GM12875 (cell line): Measurements from ENCODE around the gene IL31.

Experiments used
- H3K4me3 ChIP-seq: one replicate; pipeline ENCODE4 v1.5.1; 2011; ENCODE audit warnings: low read depth, low read length, control low read depth
- CTCF ChIP-seq: IDR thresholded peaks from 2 replicates; pipeline ENCODE4 v1.5.1; 2011; ENCODE audit warnings: low read depth, mild to moderate bottlenecking, control low read depth, inconsistent platforms, low read length, moderate library complexity, borderline replicate concordance; ENCODE audit not compliant: insufficient read depth

Gene IL31

DNA sequence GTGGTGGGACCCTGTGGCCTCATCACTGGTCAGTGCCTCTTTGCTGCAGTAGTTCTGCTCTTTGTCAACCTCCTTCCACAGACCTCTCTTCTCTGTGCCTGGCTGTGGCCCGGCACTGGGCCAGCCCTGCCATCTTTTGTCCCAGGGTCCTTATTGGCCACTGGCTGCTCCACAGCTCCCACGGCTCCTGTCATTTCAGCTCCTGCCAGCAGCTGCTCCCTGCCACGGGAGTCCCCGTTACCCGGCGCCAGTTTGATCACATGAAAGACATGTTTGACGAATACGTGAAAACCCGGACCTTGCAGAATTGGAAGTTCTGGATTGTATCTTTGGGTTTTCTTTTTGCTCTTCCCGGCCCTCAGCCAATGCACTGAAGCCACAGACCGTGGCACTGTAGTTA lies 35.4 kb downstream of the IL31 start:
- TF ChIP-seq CTCF, result no peak

GRCh38 chr12:122138181-122138580 lies 35.8 kb downstream of the IL31 start:
- H3K4me3 ChIP-seq, result no peak overlapping the region
- TF ChIP-seq CTCF, result no peak

More for the DNA sequence above, 35.4 kb downstream of the IL31 start:
- H3K4me3 ChIP-seq, result no peak overlapping the region

GRCh38 chr12:122137681-122138080 lies 36.3 kb downstream of the IL31 start:
- TF ChIP-seq CTCF, result no peak
- no peak overlapping the region for H3K4me3 ChIP-seq

DNA sequence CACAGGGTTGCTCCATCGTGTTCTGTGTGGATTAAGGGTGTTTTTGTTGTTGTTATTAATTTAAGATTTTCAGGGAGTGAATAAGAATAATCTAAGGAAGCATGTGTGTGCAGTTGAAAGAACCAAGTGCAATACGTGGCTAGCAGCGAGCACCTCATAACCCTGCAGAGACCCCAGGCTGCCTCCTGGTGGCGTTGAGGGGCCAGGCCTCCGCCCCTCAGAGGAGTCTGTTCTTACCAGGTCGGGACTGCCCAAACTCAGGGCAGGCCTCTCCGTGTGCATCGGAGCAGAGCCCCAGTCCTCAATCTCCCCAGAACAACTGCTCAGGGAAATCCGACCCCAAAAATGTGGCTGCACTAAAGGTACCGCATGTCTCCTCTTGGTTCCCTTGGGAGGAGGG lies 36.8 kb downstream of the IL31 start:
- H3K4me3 ChIP-seq, result no peak overlapping the region
- no peak for TF ChIP-seq CTCF

DNA sequence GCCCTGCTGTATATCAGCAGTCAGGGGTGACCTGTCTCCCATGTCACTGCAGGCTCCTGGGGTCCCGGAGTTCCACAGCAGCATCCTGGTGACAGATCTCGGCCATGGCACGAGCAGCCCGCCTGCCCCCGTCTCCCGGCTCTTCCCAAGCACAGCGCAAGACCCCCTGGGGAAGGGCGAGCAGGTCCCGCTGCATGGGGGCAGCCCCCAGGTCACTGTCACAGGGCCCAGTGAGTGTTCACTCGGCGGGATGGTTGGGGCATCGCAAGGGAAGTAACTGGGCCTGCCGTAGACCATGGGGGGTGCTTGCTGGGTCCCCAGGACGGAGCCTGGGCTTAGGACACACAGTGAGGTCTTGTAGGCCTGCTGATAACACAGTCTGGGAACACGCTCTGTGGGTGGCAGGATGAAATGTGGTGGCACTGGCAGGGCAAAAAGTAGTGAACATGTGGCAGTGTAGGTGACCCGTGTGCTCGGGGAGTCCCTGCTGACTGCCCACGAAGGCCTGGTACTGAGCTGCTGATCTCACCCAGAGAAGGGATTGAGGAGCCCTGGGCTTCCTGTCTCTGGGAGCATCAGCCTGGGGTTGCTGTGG lies 38.5 kb downstream of the IL31 start:
- no peak for TF ChIP-seq CTCF
- H3K4me3 ChIP-seq, result no peak overlapping the region

DNA sequence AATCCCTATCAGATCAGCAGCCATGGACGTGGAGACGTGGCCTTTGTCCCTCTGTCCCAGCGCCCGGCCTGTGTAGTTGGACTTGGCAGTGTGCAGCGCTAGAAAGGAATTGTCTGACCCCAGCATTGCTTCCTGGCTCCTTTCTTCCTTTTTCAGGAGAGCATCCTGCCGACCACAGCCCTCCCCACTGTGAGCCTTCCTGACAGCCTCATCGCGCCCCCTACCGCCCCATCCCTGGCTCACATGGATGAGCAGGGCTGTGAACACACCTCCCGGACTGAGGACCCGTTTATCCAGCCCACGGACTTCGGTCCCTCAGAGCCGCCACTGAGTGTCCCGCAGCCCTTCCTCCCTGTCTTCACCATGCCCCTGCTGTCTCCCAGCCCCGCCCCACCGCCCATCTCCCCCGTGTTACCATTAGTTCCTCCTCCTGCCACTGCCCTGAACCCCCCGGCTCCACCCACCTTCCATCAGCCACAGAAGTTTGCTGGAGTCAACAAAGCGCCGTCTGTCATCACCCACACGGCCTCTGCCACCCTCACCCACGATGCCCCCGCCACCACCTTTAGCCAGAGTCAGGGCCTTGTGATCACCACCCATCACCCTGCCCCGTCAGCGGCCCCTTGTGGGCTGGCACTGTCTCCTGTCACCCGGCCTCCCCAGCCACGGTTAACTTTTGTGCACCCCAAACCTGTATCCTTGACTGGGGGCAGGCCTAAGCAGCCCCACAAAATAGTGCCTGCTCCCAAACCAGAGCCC lies 40.6 kb downstream of the IL31 start:
- H3K4me3 ChIP-seq, result no peak overlapping the region
- no peak for TF ChIP-seq CTCF

GRCh38 chr12:122130150-122130549 lies 43.9 kb downstream of the IL31 start:
- no peak overlapping the region for H3K4me3 ChIP-seq
- TF ChIP-seq CTCF, result no peak
